Aorta (tissue), 5 donors: Measurements from ENCODE around the gene AHI1. TPM values are rescaled to one million over a fixed set of nuclear protein-coding genes. Genes with fewer than 3 reads are reported as not detected.
A peak's percentile ranks its signal among the peaks of the same experiment; 100 is the strongest.

Experiments used
- ATAC-seq: fragments of 200-7000 bp; cut with Tn5 transposase; one replicate; pipeline ENCODE4 v1.9.1; 2022; ENCODE audit warnings: moderate library complexity; ENCODE audit not compliant: low FRiP score
- DNase-seq, 2 donors: peaks; one replicate each; pipeline ENCODE4 v3.0.0-alpha.2; 2020
- H3K27ac ChIP-seq, 2 donors: one replicate each; pipeline ENCODE4 v1.5.1; 2013; ENCODE audit warnings: low read length in 2 of 2, mild to moderate bottlenecking in 2 of 2, moderate library complexity in 2 of 2, control low read depth in 1 of 2, inconsistent platforms in 1 of 2, low read depth in 1 of 2
- H3K27me3 ChIP-seq, 2 donors: one replicate each; pipeline ENCODE4 v1.6.1; 2013; ENCODE audit warnings: control low read depth in 1 of 2, low read length in 1 of 2, mild to moderate bottlenecking in 1 of 2, moderate library complexity in 1 of 2; ENCODE audit not compliant: insufficient read depth in 2 of 2, control insufficient read depth in 1 of 2
- H3K36me3 ChIP-seq, 2 donors: one replicate each; pipeline ENCODE4 v1.6.1; 2013; ENCODE audit warnings: control low read depth in 1 of 2, low read length in 1 of 2, mild to moderate bottlenecking in 1 of 2; ENCODE audit not compliant: insufficient read depth in 2 of 2, control insufficient read depth in 1 of 2
- H3K4me1 ChIP-seq, 2 donors: one replicate each; pipeline ENCODE4 v1.6.1; 2013; ENCODE audit warnings: low read length in 2 of 2, control low read depth in 1 of 2, mild to moderate bottlenecking in 1 of 2, moderate library complexity in 1 of 2; ENCODE audit not compliant: insufficient read depth in 2 of 2, control insufficient read depth in 1 of 2
- H3K4me3 ChIP-seq, 2 donors: one replicate each; pipeline ENCODE4 v1.5.1; 2013; ENCODE audit warnings: low read length in 2 of 2, control low read depth in 1 of 2, mild to moderate bottlenecking in 1 of 2
- H3K9me3 ChIP-seq: one replicate; pipeline ENCODE4 v1.6.1; 2013; ENCODE audit warnings: mild to moderate bottlenecking, low read length; ENCODE audit not compliant: control insufficient read depth
- WGBS, 2 donors: extraction: QIAGEN DNeasy Blood & Tissue Kit; methylation state at CpG; one replicate each; pipeline ENCODE4 v1.1.7; 2013; 5-methylcytosine and 5-hydroxymethylcytosine counted together
- intact Hi-C, 2 donors: fragments of 100-400 bp; cut with DNase I; formaldehyde crosslinking; loops; one replicate each; pipeline versions ENCODE4 v1.14.2 to v1.15.0; 2022
- polyA plus RNA-seq, 2 donors: library from polyadenylated mRNA; stranded (reverse); fragments of 200-250 nt; gene quantifications; one replicate each; pipeline ENCODE4 v1.2.3, GENCODE V29; 2013
- total RNA-seq, 2 donors: library from RNA; stranded (reverse); fragmentation: NEBNext Ultra II Directional; extraction: Animal tissue kit (Norgen Biotek cat#: 25700); gene quantifications; one replicate each; pipeline ENCODE4 v1.2.1, GENCODE V29; 2021
- donor health status: healthy with polysubstance abuse.
- donor health status: Bipolar disorder and iron deficiency.
- donor health status: DM: no; HTN: no; CAD: no.
- donor health status: DM: no; HTN: no; CAD: no.
- donor health status: DM: yes; HTN: yes; CAD: no.

AHI1 gene
- total and polyA plus RNA-seq, 4 donors, result 4.1 to 65.5 (median 36.8) TPM

- intact Hi-C loops, result no loop called here
- Histone ChIP-seq H3K27me3 (no peaks in the 10 kb centered on the region), H3K9me3 (no peaks in the 10 kb centered on the region), H3K36me3 (peaks cover 0 to 3% of the 10 kb centered on the region in 2 donors), H3K4me1 (no peaks in the 10 kb centered on the region), H3K4me3 (no peak overlapping the region), H3K27ac (no peak overlapping the region)
- no peak for DNase-seq
- ATAC-seq, result no peak
Observed at GRCh38 chr6:135282395-135282794, 215.1 kb downstream of the AHI1 start.

DNA sequence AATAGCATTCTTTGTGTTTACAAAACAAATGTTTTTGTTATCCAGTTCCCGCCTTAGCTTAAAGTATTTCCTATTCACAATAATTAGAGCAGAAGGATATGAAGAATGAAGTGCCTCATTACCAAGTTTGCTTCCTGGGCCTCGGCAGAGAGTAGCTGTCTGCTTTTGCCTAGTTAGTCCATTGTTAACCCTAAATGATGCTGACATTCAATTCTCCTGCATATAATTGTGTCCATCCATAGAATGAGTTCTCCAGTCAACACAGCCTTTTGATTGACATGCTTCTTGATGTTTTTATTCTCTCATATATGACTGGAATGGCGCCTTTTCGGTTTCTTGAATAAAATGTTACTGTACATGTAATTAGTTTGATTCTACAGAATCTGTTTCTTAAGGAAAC, 215.6 kb downstream of the AHI1 start:
- ATAC-seq, result no peak
- no peak overlapping the region for H3K27ac ChIP-seq
- no peaks in the 10 kb centered on the region for H3K27me3 ChIP-seq
- 88 to 95% methylated on average over 4 of the region's 4 CpGs for WGBS, 2 donors
- H3K4me1 ChIP-seq, result no peaks in the 10 kb centered on the region
- intact Hi-C loops, result no loop called here
- no peaks in the 10 kb centered on the region for H3K9me3 ChIP-seq
- H3K4me3 ChIP-seq, result no peak overlapping the region
- no peak for DNase-seq
- peaks cover 0 to 3% of the 10 kb centered on the region in 2 donors for H3K36me3 ChIP-seq

DNA sequence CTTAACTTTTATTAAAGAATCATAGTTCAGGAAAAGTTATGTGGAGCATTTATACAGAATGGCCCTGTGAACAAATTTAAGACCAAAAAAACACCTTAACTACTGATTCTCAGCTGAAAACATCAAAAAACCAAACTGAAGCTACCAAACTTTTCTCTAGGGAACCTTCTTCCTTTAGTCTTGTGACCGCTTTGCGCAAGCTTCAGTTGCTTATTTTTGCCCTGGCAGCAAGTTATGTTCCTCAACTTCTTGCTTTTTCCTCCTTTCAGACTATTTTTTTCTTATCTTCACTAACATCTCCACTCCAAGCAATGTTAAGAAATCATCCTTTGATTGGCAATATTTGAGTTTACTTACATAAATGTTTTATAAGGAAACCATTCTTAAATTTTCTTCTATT, 216.3 kb downstream of the AHI1 start:
- 85 to 92% methylated on average over 2 of the region's 2 CpGs for WGBS, 2 donors
- intact Hi-C loops, result no loop called here
- no peaks in the 10 kb centered on the region for H3K4me1 ChIP-seq
- no peak for ATAC-seq
- no peaks in the 10 kb centered on the region for H3K27me3 ChIP-seq
- H3K36me3 ChIP-seq, result no peaks in the 10 kb centered on the region
- peak in 1 of 2 donors; percentile 55 for DNase-seq
- H3K27ac ChIP-seq, result no peak overlapping the region
- H3K9me3 ChIP-seq, result no peaks in the 10 kb centered on the region
- H3K4me3 ChIP-seq, result no peak overlapping the region

DNA sequence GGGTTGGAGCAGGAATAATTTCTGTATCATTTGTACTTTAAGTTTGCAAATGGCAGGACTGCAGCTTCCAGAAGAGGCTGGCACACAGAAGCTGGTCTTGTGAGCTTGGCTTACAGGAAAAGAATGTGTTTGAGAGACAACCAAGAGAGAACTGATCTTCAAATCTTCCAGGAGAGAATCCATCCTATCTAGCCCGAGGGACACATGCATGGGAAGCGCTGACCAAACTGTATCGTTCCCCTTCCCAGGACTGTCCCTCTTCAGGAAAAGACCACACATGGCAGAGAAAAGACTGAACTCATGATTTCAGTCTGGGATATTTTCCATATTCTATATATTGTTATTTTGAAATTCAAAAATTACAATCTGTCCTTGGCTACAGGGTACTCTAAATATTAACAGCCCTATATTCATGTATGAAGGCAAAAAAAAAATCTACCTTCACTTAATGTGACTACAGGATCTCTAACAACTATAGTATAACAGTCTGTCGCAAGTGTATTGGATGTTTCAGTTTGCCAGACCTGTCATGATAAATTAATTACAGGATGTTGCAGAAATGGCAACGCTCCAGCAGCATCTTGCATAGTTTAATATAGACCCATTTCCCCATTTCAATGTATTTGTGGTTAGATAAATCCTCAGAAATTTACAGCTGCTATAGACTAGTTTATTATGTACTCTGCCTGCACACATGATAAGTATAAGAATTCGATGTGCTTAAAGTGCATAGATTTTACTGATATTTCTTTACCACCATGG, 217.0 kb downstream of the AHI1 start:
- 62 to 66% methylated on average over 6 of the region's 6 CpGs for WGBS, 2 donors
- H3K9me3 ChIP-seq, result no peaks in the 10 kb centered on the region
- no peak overlapping the region for H3K4me3 ChIP-seq
- H3K4me1 ChIP-seq, result no peaks in the 10 kb centered on the region
- no peak for DNase-seq
- no peak overlapping the region for H3K27ac ChIP-seq
- no peaks in the 10 kb centered on the region for H3K36me3 ChIP-seq
- intact Hi-C loops, result no loop called here
- no peak for ATAC-seq
- no peaks in the 10 kb centered on the region for H3K27me3 ChIP-seq

DNA sequence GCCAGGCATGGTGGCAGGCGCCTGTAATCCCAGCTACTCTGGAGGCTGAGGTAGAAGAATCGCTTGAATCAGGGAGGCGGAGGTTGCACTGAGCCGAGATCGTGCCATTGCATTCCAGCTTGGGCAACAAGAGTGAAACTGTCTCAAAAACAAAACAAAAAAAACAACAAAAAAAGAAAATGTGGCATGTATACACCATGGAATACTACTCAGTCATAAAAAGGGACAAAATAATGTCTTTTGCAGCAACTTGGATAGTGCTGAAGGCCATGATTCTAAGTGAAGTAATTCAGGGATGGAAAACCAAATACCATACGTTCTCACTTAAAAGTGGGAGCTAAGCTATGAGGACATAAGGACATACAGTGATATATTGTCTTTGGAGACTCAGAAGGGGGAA, 220.1 kb downstream of the AHI1 start:
- no peaks in the 10 kb centered on the region for H3K36me3 ChIP-seq
- H3K9me3 ChIP-seq, result no peaks in the 10 kb centered on the region
- ATAC-seq (no peak), DNase-seq (no peak)
- intact Hi-C loops, result no loop called here
- no peaks in the 10 kb centered on the region for H3K4me1 ChIP-seq
- no peaks in the 10 kb centered on the region for H3K27me3 ChIP-seq
- no peak overlapping the region for H3K4me3 ChIP-seq
- 88 to 94% methylated on average over 6 of the region's 6 CpGs for WGBS, 2 donors
- H3K27ac ChIP-seq, result no peak overlapping the region

DNA sequence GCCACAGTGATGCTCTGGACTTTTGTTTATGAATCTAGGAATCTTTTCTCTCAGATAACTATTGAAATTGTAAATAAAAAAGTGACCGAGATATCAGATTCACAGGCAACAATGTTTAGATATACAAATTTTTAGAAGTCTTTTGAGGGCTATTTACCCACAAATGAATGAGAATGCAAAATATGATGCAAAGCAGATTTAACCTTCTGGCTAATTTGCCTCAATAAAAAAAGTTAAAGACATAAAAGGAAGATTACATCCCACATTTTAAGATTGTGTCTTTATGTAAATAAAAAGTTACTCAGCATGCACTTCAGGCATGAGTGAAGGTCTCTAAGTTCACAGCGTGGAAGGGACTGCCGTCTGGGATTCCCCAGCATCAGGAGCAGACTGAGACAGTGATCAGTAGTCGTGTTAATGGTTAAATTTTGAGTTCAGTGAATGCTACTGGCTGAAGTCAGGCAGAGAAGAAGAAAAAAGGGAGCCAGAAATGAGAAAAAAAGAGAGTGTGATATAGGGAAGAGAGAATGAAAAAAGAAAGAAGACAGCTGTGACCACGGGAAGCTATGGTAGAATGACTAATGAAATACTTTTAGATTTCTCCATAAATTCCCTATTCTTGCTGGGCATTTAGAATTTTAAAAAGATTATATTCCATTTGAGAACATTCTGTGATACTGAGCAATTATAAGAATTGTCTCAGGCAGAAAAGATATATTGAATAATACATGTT, 222.8 kb downstream of the AHI1 start:
- no peaks in the 10 kb centered on the region for H3K4me1 ChIP-seq
- intact Hi-C loops, result no loop called here
- ATAC-seq (no peak), DNase-seq (no peak)
- no peak overlapping the region for H3K4me3 ChIP-seq
- no peak overlapping the region for H3K27ac ChIP-seq
- H3K9me3 ChIP-seq, result no peaks in the 10 kb centered on the region
- 34 to 42% methylated on average over 5 of the region's 5 CpGs for WGBS, 2 donors
- no peaks in the 10 kb centered on the region for H3K27me3 ChIP-seq
- no peaks in the 10 kb centered on the region for H3K36me3 ChIP-seq

- Histone ChIP-seq H3K36me3 (no peaks in the 10 kb centered on the region), H3K27me3 (no peaks in the 10 kb centered on the region), H3K27ac (no peak overlapping the region), H3K4me3 (no peak overlapping the region), H3K4me1 (no peaks in the 10 kb centered on the region), H3K9me3 (no peaks in the 10 kb centered on the region)
- DNase-seq (no peak), ATAC-seq (no peak)
- 64 to 71% methylated on average over 6 of the region's 6 CpGs for WGBS, 2 donors
- intact Hi-C loops, result no loop called here
Observed at GRCh38 chr6:135271626-135272025, 225.9 kb downstream of the AHI1 start.

DNA sequence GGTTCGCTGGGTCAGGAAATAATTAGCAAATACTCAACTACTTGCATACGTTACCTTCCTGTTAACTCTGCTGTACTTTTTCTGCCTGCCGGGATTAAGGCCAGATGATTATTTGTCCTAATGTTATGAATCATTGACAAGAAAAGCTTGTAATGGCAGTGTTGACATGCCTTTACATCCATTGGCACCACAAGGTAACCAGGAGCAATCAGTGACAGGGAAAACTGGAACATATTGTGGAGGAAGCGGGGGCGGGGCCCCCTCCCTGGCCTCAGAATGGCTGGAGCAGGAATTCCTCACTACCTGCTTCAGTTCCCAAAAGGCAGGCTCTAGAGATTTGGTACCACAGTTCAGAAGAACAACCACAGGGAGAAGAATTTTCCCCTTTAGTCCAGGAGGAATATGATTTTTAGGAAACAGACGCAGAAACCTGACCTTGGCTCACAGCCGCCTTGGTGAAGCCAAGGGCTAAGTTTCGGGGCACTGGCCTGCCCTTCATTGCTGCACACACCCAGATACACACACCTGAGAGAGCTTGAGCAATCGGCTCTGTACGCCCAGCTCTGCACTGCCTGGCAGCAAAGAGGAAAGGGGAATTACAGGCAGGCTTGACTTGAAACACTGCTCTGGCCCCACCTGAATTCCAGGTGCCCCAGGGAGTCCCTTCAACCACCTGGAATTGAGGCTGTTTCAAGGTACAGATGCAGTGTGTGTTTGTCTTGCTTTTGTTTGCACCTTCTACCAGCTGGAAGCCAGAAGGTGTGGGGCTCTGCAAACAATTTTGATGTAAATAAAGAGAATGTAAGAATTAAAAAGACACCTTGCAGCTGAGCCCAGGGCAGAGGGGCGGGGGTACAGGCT, 226.6 kb downstream of the AHI1 start:
- WGBS, 2 donors, result 29 to 39% methylated on average over 11 of the region's 11 CpGs
- no peak for DNase-seq
- Histone ChIP-seq H3K9me3 (no peaks in the 10 kb centered on the region), H3K4me3 (no peak overlapping the region), H3K4me1 (no peaks in the 10 kb centered on the region), H3K27ac (no peak overlapping the region), H3K27me3 (no peaks in the 10 kb centered on the region), H3K36me3 (no peaks in the 10 kb centered on the region)
- no peak for ATAC-seq
- intact Hi-C loops, result no loop called here
